NCI-H146 (cell line): ENCODE measurements around the gene RIC1.
A peak's percentile ranks its signal among the peaks of the same experiment; 100 is the strongest.
"Not testable (repeated sequence)": the region's sequence is repeated elsewhere in the genome, so short reads cannot be mapped to it uniquely, and the experiment has no call there.

Experiments
- DNase-seq: peaks from one replicate; lab custom pipeline; 2025; lab: John Stamatoyannopoulos, UW

RIC1 gene

GRCh38 chr9:5624655-5625054, 4.3 kb upstream of the RIC1 start:
- no peak for DNase-seq

DNA sequence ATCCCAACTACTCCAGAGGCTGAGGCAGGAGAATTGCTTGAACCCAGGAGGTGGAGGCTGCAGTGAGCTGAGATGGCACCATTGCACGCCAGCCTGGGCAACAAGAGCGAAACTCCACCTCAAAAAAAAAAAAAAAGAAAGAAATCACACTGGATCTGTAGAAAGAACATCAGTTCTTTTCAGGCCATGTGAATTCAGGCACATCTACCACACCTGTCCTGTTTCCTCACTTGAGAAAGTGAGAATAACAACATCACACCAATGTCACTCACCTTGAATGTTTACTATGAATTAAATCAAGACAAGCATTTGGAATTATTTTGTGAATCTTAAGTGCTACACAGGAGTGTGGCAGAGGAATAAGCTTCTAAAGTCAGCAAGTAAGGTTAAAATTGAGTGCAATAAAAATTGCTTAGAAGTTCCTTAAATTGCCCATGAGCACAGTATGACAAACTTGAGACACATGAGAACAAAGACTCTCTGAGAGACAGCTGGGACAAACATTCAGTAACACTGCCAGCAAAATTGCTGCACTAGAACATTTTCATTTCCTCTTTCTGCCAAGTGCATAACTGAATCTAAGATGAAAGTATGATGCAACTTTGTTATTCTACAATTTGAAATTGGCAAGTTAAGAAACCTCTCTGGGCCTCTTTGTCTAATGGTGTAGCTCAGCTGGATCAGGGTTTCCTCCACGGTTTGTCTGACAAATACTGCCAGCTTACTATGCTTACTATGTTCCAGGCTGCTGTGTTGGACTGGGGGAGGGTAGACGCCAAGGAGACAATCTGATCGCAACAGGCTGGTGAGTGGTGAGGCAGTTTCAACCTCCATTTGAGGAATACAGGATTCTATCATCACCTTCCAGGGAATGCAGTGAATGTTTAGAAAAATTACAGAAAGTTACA, 1.9 kb upstream of the RIC1 start:
- DNase-seq: peak; percentile 26

DNA sequence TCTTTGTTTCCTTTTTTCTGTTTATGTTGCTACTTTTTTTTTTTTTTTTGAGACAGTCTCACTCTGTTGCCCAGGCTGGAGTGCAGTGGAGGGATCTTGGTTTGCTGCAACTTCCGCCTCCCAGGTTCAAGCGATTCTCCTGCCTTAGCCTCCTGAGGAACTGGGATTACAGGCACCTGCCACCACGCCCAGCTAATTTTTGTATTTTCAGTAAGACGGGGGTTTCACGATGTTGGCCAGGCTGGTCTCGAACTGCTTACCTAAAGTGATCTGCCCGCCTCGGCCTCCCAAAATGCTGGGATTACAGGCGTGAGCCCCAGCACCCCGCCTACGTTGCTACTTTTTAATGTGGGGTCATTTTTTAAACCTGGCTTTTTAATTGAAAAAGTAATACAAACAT, 1.2 kb upstream of the RIC1 start:
- DNase-seq: not testable (repeated sequence)

GRCh38 chr9:5628183-5628529, 751 bp upstream of the RIC1 start:
- peak; percentile 43 for DNase-seq

DNA sequence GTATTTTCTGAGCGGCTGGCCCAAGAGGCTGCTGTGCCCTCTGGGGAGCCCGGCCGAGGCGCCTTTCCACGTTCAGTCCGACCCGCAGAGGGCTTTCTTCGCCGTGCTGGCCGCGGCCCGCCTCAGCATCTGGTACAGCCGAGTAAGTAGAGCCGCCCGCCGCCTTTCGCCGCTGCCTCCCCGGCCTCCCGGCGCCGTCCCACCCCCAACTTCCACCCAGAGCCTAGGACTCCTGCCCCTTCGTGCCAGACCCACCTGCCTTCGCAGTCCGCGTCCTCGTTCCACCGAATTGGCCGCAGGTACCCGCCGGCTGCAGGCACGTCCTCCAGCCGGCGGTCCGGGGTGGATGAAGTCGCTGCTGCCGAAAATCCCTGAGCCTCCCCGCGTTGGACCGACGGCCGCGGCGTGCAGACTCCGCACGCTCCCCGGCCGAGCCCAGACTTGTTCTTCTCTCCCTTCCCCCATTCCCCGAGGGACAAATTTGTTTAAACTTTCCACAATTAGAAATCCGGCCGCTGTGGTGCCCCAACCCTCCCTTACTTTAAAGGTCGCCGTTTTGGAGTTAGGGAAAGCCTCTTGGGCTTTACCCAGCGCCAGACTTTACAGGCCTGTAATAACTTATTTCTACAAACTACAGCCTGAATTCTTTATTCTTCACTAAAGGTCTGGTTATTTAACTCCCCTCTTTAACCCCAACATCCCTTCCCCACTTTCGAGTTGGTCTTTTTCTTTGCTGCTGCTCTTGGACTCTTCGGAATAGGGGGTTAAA, 589 bp downstream of the RIC1 start:
- peak; percentile 69 for DNase-seq

- DNase-seq: peak; percentile 29
Measured at GRCh38 chr9:5630081-5630507, 1.2 kb downstream of the RIC1 start.

GRCh38 chr9:5631026-5631425, 2.1 kb downstream of the RIC1 start:
- no peak for DNase-seq

- no peak for DNase-seq
Measured at GRCh38 chr9:5632540-5632939, 3.6 kb downstream of the RIC1 start.

- DNase-seq: no peak
Measured at GRCh38 chr9:5633243-5633642, 4.3 kb downstream of the RIC1 start.

DNA sequence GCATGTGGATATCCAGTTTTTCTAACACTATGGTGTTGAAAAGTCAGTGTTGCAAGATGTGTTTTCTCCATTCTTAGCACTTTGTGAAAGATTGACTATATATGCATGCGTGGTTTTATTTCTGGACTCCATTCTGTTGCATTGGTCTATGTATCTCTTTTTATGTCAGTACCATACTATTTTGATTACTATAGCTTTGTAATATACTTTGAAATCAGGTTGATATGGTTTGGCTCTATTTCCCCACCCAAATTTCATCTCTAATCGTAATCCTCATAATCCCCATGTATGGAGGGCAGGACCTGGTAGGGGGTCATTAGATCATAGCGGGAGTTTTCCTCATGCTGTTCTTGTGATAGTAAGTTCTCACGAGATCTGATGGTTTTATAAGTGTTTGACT, 6.5 kb downstream of the RIC1 start:
- DNase-seq: no peak

DNA sequence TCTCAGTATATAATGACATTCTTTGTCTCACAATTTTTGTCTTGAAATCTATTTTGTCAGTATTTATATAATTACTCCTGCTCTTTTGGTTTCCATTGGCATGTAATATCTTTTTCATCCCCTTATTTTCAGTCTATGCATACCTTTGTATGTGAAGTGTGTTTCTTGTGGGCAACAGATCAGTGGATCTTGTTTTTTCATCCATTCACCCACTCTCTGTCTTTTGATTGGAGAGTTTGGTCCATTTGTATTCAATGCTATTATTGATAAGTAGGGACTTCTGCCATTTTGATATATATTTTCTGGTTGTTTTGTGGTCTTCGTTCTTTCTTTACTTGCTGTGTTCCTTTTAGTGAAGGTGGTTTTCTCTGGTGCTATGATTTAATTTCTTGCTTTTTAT, 10.9 kb downstream of the RIC1 start:
- no peak for DNase-seq

GRCh38 chr9:5642170-5642569, 13.3 kb downstream of the RIC1 start:
- DNase-seq: no peak

- DNase-seq: no peak
Measured at GRCh38 chr9:5643005-5643624, 14.2 kb downstream of the RIC1 start.

DNA sequence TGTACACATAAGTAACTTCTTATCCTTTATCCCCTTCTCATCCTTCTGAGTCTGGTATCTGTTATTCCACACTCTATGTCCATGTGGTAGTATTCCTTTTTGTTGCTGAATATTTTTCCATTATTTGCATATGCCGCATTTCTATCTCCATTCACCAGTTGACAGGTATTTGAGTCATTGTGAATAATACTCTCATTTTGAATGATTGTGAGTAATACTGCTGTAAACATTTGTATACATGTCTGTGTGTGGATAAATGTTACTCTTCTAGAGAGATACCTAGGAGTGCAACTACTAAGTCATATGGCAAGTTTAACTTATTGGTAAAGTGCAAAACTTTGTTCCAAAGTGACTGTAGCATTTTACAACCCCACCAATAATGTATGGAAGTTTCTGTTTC, 15.6 kb downstream of the RIC1 start:
- no peak for DNase-seq

DNA sequence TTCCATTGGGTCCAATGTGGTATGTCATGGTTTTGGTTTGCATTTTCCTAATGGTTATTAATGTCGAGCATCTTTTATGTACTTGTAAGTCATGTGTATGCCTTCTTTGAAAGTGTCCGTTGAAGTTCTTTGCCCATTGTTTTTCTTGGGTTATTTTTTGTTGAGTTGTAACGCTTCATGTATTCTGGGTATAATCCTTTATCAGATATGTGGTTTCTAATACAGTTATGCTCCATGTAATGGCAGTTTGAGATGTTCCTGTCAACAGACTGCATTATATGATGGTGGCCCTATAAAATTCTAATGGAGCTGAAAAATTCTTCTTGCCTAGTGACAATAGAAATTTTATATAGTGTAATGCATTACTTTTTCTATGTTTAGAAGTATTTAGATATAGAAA, 17.2 kb downstream of the RIC1 start:
- no peak for DNase-seq

- DNase-seq: no peak
Measured at GRCh38 chr9:5650356-5651105, 21.6 kb downstream of the RIC1 start.

GRCh38 chr9:5651246-5651645, 22.3 kb downstream of the RIC1 start:
- no peak for DNase-seq

GRCh38 chr9:5652821-5653220, 23.9 kb downstream of the RIC1 start:
- no peak for DNase-seq

- not testable (repeated sequence) for DNase-seq
Measured at GRCh38 chr9:5662804-5663203, 33.9 kb downstream of the RIC1 start.

DNA sequence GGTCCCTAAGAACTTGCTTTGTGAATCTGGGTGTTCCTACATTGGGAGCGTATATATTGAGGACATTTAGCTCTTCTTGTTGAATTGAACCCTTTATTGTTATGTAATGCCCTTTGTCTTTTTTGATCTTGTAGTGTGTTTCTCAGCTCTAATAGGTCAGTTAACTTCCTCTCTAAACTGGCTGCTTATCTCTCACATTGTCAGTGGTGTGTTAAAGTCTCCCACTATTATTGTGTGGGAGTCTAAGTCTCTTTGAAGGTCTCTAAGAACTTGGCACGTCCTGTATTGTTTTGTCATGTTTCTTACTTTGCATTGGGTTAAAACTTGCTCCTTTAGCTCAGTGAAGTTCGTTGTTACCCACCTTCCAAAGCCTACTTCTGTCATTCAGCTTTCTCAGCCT, 36.2 kb downstream of the RIC1 start:
- no peak for DNase-seq

DNA sequence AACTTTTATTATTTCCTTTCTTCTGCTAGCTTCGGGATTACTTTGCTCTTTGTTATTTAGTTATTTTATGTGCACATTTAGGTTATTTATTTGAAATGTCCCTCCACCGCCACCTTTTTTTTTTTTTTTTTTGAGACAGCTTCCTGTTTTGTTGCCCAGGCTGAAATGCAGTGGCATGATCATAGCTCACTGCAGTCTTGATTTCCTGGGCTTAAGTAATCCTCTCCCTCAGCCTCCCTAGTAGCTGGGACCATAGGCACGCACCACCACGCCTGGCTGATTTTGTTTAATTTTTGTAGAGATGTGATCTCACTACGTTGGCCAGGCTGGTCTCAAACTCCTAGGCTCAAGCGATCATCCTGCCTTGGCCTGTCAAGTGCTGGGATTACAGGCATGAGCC, 38.5 kb downstream of the RIC1 start:
- DNase-seq: no peak

DNA sequence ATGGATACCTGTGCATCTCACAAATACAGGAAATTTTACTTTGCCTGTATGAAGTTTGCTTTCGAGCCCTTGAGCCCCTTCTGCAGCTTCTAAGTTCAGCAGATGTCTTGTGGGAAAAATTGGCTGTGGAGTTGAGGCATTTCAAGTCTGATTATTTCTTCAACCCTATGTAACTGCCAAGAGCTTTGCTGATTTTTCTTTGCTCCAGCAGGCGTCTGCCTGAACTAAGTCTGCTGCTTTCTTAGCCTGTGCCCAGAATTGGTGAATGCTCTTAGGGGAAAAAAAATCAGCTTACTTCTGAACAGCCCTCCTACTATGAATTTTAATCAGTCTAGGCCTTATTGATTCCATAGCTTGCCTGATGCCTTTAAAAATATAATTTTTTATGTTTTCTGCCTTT, 41.2 kb downstream of the RIC1 start:
- DNase-seq: no peak
